ENCODE measurements around the gene TNXB.

Gene TNXB

GRCh38 chr6:32116674-32117073, 7.5 kb upstream of the TNXB start:
- TF ChIP-seq, protein P1, sequence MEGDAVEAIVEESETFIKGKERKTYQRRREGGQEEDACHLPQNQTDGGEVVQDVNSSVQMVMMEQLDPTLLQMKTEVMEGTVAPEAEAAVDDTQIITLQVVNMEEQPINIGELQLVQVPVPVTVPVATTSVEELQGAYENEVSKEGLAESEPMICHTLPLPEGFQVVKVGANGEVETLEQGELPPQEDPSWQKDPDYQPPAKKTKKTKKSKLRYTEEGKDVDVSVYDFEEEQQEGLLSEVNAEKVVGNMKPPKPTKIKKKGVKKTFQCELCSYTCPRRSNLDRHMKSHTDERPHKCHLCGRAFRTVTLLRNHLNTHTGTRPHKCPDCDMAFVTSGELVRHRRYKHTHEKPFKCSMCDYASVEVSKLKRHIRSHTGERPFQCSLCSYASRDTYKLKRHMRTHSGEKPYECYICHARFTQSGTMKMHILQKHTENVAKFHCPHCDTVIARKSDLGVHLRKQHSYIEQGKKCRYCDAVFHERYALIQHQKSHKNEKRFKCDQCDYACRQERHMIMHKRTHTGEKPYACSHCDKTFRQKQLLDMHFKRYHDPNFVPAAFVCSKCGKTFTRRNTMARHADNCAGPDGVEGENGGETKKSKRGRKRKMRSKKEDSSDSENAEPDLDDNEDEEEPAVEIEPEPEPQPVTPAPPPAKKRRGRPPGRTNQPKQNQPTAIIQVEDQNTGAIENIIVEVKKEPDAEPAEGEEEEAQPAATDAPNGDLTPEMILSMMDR (IDR thresholded peaks at IDR 0.05; ENCODE audit: insufficient read depth, low read length, poor library complexity, severe bottlenecking), result peak; percentile 50
- peaks cover 38% of the 10 kb centered on the region for H3K36me3 ChIP-seq (ENCODE audit: control insufficient read depth, insufficient read depth, low read length)

GRCh38 chr6:32115623-32116022, 6.5 kb upstream of the TNXB start:
- DNase-seq (ENCODE audit: extremely low read depth, insufficient read length), result no peak
- TF ChIP-seq, protein P1 (IDR thresholded peaks at IDR 0.05; ENCODE audit: insufficient read depth, low read length, poor library complexity, severe bottlenecking), result no peak
- H3K36me3 ChIP-seq (ENCODE audit: control insufficient read depth, insufficient read depth, low read length), result peaks cover 34% of the 10 kb centered on the region
- no peaks in the 10 kb centered on the region for H3K27me3 ChIP-seq (replicated peaks; ENCODE audit: control insufficient read depth, insufficient read depth, low read length)
- no peak overlapping the region for H3K4me3 ChIP-seq (replicated peaks; ENCODE audit: low read depth, low read length)

More at GRCh38 chr6:32116674-32117073, 7.5 kb upstream of the TNXB start:
- Histone ChIP-seq H3K4me3 (replicated peaks; ENCODE audit: low read depth, low read length) (no peak overlapping the region), H3K27me3 (replicated peaks; ENCODE audit: control insufficient read depth, insufficient read depth, low read length) (no peaks in the 10 kb centered on the region)
- DNase-seq (ENCODE audit: extremely low read depth, insufficient read length), result no peak

GRCh38 chr6:32114796-32115195, 5.7 kb upstream of the TNXB start:
- TF ChIP-seq, protein P1 (IDR thresholded peaks at IDR 0.05; ENCODE audit: insufficient read depth, low read length, poor library complexity, severe bottlenecking), result no peak
- peaks cover 32% of the 10 kb centered on the region for H3K36me3 ChIP-seq (ENCODE audit: control insufficient read depth, insufficient read depth, low read length)
- H3K4me3 ChIP-seq (replicated peaks; ENCODE audit: low read depth, low read length), result no peak overlapping the region
- H3K27me3 ChIP-seq (replicated peaks; ENCODE audit: control insufficient read depth, insufficient read depth, low read length), result no peaks in the 10 kb centered on the region
- no peak for DNase-seq (ENCODE audit: extremely low read depth, insufficient read length)

DNA sequence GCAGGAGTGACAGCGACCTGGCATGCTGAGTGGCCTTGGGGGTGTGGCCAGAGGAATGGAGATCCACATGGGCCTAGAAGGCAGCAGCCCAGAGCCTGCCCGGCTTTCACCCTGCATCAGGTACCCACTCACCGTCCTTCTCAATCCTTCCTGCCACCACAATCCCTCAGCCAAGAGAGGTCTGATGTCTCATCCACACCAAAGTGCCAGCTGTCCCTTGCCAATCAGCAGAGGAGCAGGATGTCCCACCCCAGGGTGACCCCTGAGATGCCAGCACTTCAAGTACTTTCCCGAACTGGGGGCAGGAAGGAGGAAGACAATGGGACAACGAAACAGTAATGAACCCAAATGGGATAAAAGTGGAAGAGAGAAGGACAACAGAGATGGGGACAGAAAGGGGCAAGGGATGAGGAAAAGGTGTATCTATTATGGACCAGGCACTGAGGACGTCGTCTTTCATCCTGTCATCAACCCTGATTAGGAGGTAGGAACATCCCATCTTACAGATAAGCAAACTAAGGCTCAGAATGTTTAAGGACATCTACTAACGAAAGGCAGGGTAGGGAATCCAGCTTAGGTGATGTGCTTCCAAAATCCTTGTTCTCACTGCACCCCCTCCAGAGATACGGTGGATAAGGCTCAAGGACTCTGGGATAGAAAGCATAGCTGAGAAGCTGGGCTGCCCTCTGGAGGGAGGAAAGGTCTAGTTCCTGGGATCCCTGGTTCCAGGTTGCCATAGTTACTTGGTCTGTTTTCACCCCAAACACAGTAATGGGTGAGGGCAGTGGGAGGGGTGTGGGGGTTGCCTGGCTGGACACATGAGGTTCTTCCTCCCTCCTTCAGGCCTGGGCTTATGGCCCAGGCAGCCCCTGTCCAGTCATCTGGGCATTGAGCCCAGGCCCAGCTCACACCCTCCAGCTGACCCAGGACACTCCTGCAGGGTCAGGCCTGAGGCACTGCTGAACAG, 4.5 kb upstream of the TNXB start:
- H3K27me3 ChIP-seq (replicated peaks; ENCODE audit: control insufficient read depth, insufficient read depth, low read length), result no peaks in the 10 kb centered on the region; the same call in 1 of the 2 replicates
- TF ChIP-seq, protein P1 (IDR thresholded peaks at IDR 0.05; ENCODE audit: insufficient read depth, low read length, poor library complexity, severe bottlenecking), result no peak
- DNase-seq (ENCODE audit: extremely low read depth, insufficient read length), result no peak
- peaks cover 30% of the 10 kb centered on the region for H3K36me3 ChIP-seq (ENCODE audit: control insufficient read depth, insufficient read depth, low read length)
- no peak overlapping the region for H3K4me3 ChIP-seq (replicated peaks; ENCODE audit: low read depth, low read length)

GRCh38 chr6:32112431-32112980, 3.4 kb upstream of the TNXB start:
- TF ChIP-seq, protein P1 (IDR thresholded peaks at IDR 0.05; ENCODE audit: insufficient read depth, low read length, poor library complexity, severe bottlenecking), result no peak
- DNase-seq (ENCODE audit: extremely low read depth, insufficient read length), result no peak

More at GRCh38 chr6:32112431-32112980, 3.4 kb upstream of the TNXB start:
- Histone ChIP-seq H3K36me3 (ENCODE audit: control insufficient read depth, insufficient read depth, low read length) (peaks cover 24% of the 10 kb centered on the region), H3K27me3 (replicated peaks; ENCODE audit: control insufficient read depth, insufficient read depth, low read length) (no peaks in the 10 kb centered on the region; the same call in 1 of the 2 replicates), H3K4me3 (replicated peaks; ENCODE audit: low read depth, low read length) (no peak overlapping the region)
